Motor neuron (in vitro differentiated cells): Measurements from ENCODE around the gene PTPRM. TPM values are rescaled to one million over a fixed set of nuclear protein-coding genes. Genes with fewer than 3 reads are reported as not detected.

Source experiments
- ATAC-seq, 8 experiments: fragments of 200-7000 bp; cut with Tn5 transposase; replicated peaks in 6 of 8; 2 replicates each; pipeline ENCODE4 v1.8.0; 2021; ENCODE audit warnings: mild to moderate bottlenecking in 8 of 8, moderate library complexity in 8 of 8
- H3K27ac ChIP-seq, 2 donors: fragments of 250-450 bp; sonication (Bioruptor Pico); 2 replicates each; pipeline ENCODE4 v1.9.0; 2021; ENCODE audit warnings: antibody characterized with exemption in 2 of 2, mild to moderate bottlenecking in 2 of 2, moderate library complexity in 1 of 2
- H3K4me1 ChIP-seq, 2 donors: fragments of 250-450 bp; sonication (Bioruptor Pico); replicated peaks in 1 of 2; 2 replicates each; pipeline ENCODE4 v1.6.1; 2021; ENCODE audit warnings: antibody characterized with exemption in 2 of 2, mild to moderate bottlenecking in 2 of 2, moderate library complexity in 1 of 2
- H3K4me3 ChIP-seq, 5 donors: fragments of 250-450 bp; sonication (Bioruptor Pico); 2 replicates each; pipeline ENCODE4 v1.9.0; 2021; ENCODE audit warnings: antibody characterized with exemption in 5 of 5, mild to moderate bottlenecking in 5 of 5, moderate library complexity in 4 of 5
- WGBS, 10 experiments: fragments of 450-650 bp; shearing (Covaris generic); methylation state at CpG; one replicate each; pipeline ENCODE4 v1.0.0; 2022; 5-methylcytosine and 5-hydroxymethylcytosine counted together
- in situ Hi-C, 9 experiments: fragments of 400-800 bp; cut with MboI; loops; one replicate each; pipeline ENCODE4 v1.15.0; 2021; ENCODE audit warnings: low sequenced_read_pairs in 9 of 9, low pct_unique_long_range_greater_than_20kb in 2 of 9; ENCODE audit not compliant: unreplicated experiment in 9 of 9
- total RNA-seq, 8 experiments: library from RNA; unstranded; fragments of 300-600 nt; gene quantifications; 2 replicates each; pipeline versions ENCODE4 v1.2.3 to v1.2.4, GENCODE V29; 2022

Gene PTPRM
- total RNA-seq, 8 experiments from 2014 or later, result 12.9 to 106 (median 66.9) TPM

- no peak for ATAC-seq
- Histone ChIP-seq H3K27ac (no peak overlapping the region), H3K4me3 (no peak overlapping the region), H3K4me1 (no peaks in the 10 kb centered on the region)
- in situ Hi-C loops, result no loop called here
Measured at GRCh38 chr18:8307960-8308359, 740.8 kb downstream of the PTPRM start.

GRCh38 chr18:8313043-8313442 lies 745.9 kb downstream of the PTPRM start:
- Histone ChIP-seq H3K4me3 (no peak overlapping the region), H3K4me1 (no peaks in the 10 kb centered on the region), H3K27ac (no peak overlapping the region)
- in situ Hi-C loops, result no loop called here
- 17 to 100% (median 59%) methylated on average over 1 to 2 of the region's 2 CpGs for WGBS, 10 experiments
- no peak for ATAC-seq

- H3K4me1 ChIP-seq, result no peaks in the 10 kb centered on the region
- ATAC-seq, result peak in 4 of 8 experiments; percentile 39 to 70 (median 67)
- no peak overlapping the region for H3K27ac ChIP-seq
- 8 to 80% (median 46%) methylated on average over 1 to 2 of the region's 2 CpGs; no CpG with 5 or more reads in 2 of the 10 experiments for WGBS, 10 experiments
- in situ Hi-C loops, result no loop called here
- no peak overlapping the region for H3K4me3 ChIP-seq
Measured at GRCh38 chr18:8314124-8314523, 747.0 kb downstream of the PTPRM start.

- ATAC-seq, result peak in 3 of 8 experiments; percentile 19 to 51 (median 39)
- no peak overlapping the region for H3K27ac ChIP-seq
- WGBS, 10 experiments, result 60 to 87% (median 75%) methylated on average over 1 to 6 of the region's 6 CpGs; no CpG with 5 or more reads in 3 of the 10 experiments
- H3K4me1 ChIP-seq, result peaks cover 11 to 23% of the 10 kb centered on the region in 2 donors
- in situ Hi-C loops, result no loop called here
- no peak overlapping the region for H3K4me3 ChIP-seq
Measured at GRCh38 chr18:8319798-8320489, 752.8 kb downstream of the PTPRM start.

- 30 to 100% (median 100%) methylated on average over 1 to 2 of the region's 2 CpGs; no CpG with 5 or more reads in 3 of the 10 experiments for WGBS, 10 experiments
- Histone ChIP-seq H3K4me1 (peaks cover 11 to 23% of the 10 kb centered on the region in 2 donors), H3K27ac (no peak overlapping the region), H3K4me3 (no peak overlapping the region)
- ATAC-seq, result peak in 2 of 8 experiments; percentile 39 to 57
- in situ Hi-C loops, result no loop called here
Measured at GRCh38 chr18:8322486-8322885, 755.4 kb downstream of the PTPRM start.

GRCh38 chr18:8324343-8325065 lies 757.4 kb downstream of the PTPRM start:
- WGBS, 10 experiments, result 70 to 100% (median 97%) methylated on average over 1 to 3 of the region's 3 CpGs; no CpG with 5 or more reads in 2 of the 10 experiments
- in situ Hi-C loops, result no loop called here
- Histone ChIP-seq H3K27ac (no peak overlapping the region), H3K4me3 (no peak overlapping the region), H3K4me1 (peaks cover 11 to 23% of the 10 kb centered on the region in 2 donors)
- no peak for ATAC-seq

- Histone ChIP-seq H3K4me1 (peaks cover 7 to 17% of the 10 kb centered on the region in 2 donors), H3K27ac (no peak overlapping the region), H3K4me3 (no peak overlapping the region)
- in situ Hi-C loops, result no loop called here
- WGBS, 10 experiments, result 60 to 100% (median 84%) methylated on average over 1 of the region's 1 CpG; no CpG with 5 or more reads in 6 of the 10 experiments
- no peak for ATAC-seq
Measured at GRCh38 chr18:8326763-8327394, 759.8 kb downstream of the PTPRM start.

- ATAC-seq, result peak in 4 of 8 experiments; percentile 9 to 71 (median 26)
- peaks cover 0 to 5% of the 10 kb centered on the region in 2 donors for H3K4me1 ChIP-seq
- H3K4me3 ChIP-seq, result no peak overlapping the region
- WGBS, 10 experiments, result 15 to 100% (median 70%) methylated on average over 1 to 2 of the region's 2 CpGs; no CpG with 5 or more reads in 5 of the 10 experiments
- in situ Hi-C loops, result no loop called here
- no peak overlapping the region for H3K27ac ChIP-seq
Measured at GRCh38 chr18:8328126-8328525, 761.0 kb downstream of the PTPRM start.

- no peak overlapping the region for H3K4me3 ChIP-seq
- peaks cover 0 to 4% of the 10 kb centered on the region in 2 donors for H3K4me1 ChIP-seq
- in situ Hi-C loops, result no loop called here
- WGBS, 10 experiments, result 0 to 77% (median 62%) methylated on average over 2 to 5 of the region's 5 CpGs; no CpG with 5 or more reads in 1 of the 10 experiments
- no peak overlapping the region for H3K27ac ChIP-seq
- ATAC-seq, result peak in 3 of 8 experiments; percentile 92 to 95 (median 94)
Measured at GRCh38 chr18:8329186-8329771, 762.2 kb downstream of the PTPRM start.

- peaks cover 0 to 4% of the 10 kb centered on the region in 2 donors for H3K4me1 ChIP-seq
- ATAC-seq, result peak in 4 of 8 experiments; percentile 26 to 75 (median 52)
- in situ Hi-C loops, result no loop called here
- 47 to 98% (median 69%) methylated on average over 3 to 9 of the region's 10 CpGs for WGBS, 10 experiments
- no peak overlapping the region for H3K27ac ChIP-seq
- H3K4me3 ChIP-seq, result no peak overlapping the region
Measured at GRCh38 chr18:8330575-8330974, 763.5 kb downstream of the PTPRM start.

GRCh38 chr18:8332286-8332685 lies 765.2 kb downstream of the PTPRM start:
- Histone ChIP-seq H3K27ac (no peak overlapping the region), H3K4me1 (peaks cover 0 to 4% of the 10 kb centered on the region in 2 donors), H3K4me3 (no peak overlapping the region)
- WGBS, 10 experiments, result 86 to 100% (median 97%) methylated on average over 1 to 4 of the region's 4 CpGs; no CpG with 5 or more reads in 1 of the 10 experiments
- ATAC-seq, result no peak
- in situ Hi-C loops, result no loop called here

GRCh38 chr18:8333961-8334360 lies 766.8 kb downstream of the PTPRM start:
- no peak for ATAC-seq
- Histone ChIP-seq H3K4me1 (peaks cover 0 to 4% of the 10 kb centered on the region in 2 donors), H3K27ac (no peak overlapping the region), H3K4me3 (no peak overlapping the region)
- in situ Hi-C loops, result no loop called here
- 100% methylated on average over 1 of the region's 1 CpG; no CpG with 5 or more reads in 8 of the 10 experiments for WGBS, 10 experiments

- in situ Hi-C loops, result no loop called here
- WGBS, 10 experiments, result 89 to 100% (median 95%) methylated on average over 1 to 3 of the region's 3 CpGs; no CpG with 5 or more reads in 6 of the 10 experiments
- Histone ChIP-seq H3K4me1 (peaks cover 12% of the 10 kb centered on the region in 2 donors), H3K4me3 (no peak overlapping the region), H3K27ac (no peak overlapping the region)
- no peak for ATAC-seq
Measured at GRCh38 chr18:8337211-8337610, 770.1 kb downstream of the PTPRM start.
